ENCODE data around the gene LARGE1.

The LARGE1 gene

DNA sequence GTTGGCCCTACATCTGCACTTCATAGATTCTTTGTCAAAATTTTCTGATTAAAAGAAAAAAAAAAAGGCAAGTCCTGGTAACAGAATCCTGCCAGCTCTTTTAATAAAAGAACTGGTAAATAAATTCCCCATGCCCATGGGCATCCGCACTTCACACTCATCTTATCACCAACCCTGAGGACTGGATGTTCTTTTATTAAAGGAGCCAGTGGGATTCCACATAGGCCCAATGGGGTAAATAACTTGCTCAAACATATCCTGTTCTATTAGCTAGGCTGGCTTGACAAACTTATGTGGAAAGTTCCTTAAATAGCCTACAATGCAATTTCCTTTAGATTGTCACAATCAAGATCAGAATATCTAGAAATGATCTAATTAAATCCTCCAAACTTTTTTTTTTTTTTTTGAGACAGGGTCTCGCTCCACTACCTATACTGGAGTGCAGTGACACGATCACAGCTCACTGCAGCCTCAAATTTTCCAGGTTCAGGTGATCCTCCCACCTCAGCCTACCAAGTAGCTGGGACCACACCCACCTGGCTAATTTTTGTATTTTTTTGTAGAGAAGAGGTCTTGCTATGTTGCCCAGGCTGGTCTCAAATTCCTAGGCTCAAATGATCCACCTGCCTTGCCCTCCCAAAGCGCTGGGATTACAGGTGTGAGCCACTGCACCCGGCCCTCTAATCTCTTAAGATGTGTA is 380.9 kb downstream of the LARGE1 start:
- DNase-seq, result no peak

DNA sequence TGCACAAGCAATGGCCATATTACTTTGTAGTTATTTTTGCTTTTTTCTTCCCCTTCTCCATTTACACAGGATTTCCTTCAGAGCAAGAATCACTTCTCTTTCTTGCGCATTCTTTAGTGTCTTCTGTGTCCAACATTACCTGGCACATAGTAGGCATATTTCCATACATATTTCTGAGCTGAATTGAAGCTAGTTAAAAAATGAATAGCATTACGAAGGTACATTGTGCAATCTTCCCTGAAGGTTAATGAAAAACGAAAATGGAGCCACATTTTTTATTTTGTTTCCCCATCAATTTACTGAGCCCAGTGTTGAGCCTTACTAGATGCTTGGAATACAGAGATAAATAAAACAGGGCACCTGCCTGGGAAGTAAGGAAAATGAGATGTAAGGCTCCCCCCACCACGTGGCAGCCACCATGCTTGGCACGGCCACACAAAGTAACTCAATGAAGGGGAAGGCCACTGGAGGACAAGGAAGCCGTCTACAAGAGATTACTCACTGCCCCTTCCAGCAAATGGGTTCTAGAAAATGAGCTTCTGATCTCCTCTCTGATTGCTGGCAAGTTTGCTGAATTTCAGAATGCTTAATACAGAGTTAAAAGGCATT is 381.9 kb downstream of the LARGE1 start:
- no peak for DNase-seq

DNA sequence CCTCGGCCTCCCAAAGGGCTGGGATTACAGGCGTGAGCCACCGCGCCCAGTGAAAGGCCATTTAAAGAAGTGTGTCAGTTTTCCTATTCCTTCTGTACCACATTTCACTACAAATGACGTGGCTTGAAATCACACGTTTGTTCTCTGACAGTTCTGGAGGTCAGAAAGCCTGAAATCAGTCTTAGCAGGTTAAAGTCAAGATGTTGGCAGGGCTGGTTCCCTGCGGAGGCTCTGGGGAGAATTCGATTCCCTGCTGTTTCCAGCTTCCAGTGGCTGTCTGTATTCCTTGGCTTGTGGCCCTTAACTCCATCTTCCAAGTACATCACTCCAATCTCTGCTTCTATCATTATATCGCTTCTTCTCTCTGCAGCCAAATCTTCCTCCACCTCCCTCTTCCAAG is 383.2 kb downstream of the LARGE1 start:
- no peak for DNase-seq

DNA sequence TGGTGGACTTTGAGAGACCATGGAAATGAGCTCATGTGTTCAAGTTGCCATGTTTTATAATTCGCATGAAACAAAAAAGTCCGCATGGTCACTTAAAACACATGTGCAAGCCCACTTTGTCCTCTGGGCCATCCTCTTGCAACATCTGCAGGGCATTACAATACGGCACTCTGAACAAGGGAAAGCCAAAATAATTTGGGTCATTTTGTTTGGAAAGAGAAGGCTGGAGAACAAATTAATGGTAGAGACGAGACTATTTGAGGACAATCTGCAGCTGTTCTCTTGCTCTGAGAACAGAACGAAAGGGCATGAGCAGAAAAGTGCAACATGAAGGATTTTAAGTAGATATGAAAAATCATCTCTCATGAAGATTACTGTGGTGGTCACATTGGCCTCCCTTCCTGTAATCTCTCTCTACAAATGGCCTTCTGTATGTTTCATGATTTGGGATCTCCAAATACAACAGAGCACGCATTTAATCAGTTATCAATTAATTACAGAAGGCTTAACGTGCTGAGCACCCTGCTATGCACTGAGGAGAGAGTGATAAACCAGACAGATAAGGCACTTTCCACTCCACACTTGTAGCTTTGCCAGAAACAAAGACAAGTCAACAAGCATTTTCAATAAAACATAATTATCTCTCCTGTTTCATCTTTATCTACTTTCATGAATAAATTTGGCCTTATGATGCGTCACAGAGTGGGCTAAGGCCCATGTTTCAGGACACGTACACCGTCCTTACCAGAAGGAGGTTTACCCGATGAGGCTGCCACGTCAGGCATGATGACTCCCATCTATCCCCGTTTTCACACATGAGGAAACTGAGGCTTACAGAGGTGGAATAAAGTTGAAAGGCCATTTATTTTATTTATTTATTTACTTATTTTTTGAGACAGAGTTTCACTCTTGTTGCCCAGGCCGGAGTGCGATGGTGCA is 384.1 kb downstream of the LARGE1 start:
- DNase-seq, result no peak

DNA sequence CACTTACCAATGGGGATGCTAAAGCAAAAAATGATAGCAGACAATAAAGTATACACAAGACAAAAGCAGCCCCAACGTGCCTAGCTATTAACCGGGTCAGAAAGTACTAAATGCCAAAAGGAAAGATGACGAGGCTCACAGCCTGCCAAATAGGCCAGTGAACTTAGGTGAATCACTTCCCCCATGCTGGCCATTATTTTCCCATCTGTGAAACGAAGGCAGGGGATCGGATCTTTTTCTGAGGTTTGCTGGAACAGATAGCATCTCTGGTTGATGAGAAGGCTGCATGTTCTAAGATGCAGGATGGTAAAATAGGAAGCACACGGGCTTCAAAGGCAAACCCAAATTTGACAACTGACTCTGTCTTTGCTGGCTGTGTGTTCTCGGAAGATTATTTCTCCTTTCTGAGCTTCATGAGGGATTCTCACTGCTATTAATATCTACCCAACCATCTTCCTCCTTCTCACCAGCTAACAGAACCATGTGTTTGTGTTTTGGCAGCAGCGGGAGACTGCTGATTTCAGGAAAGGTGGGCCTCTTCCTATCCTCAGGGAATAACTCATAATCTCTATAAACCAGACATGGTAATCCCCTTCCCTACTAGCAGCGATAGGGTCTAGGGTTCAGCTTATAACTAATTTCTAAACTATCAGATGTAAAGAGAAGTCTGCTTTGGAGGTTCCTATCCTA is 390.7 kb downstream of the LARGE1 start:
- no peak for DNase-seq

DNA sequence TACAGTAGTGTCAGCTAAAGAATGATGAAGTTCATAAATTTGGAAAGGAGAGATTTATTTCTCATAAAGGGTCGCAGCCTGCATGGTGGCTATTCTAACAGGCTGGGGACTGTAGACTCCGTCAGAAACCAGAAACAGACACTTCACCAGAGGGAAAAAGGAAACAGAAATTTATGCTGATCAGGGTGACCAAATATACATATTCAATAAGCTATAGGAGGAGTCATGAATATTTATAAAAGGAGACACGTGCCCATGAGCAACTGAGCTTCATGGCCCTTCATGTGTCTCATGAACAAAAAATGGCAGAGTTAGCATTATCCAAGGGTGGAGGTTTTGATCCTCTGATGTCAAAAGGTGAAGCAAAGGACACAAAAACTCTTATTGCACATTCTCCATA is 392.1 kb downstream of the LARGE1 start:
- DNase-seq, result no peak

DNA sequence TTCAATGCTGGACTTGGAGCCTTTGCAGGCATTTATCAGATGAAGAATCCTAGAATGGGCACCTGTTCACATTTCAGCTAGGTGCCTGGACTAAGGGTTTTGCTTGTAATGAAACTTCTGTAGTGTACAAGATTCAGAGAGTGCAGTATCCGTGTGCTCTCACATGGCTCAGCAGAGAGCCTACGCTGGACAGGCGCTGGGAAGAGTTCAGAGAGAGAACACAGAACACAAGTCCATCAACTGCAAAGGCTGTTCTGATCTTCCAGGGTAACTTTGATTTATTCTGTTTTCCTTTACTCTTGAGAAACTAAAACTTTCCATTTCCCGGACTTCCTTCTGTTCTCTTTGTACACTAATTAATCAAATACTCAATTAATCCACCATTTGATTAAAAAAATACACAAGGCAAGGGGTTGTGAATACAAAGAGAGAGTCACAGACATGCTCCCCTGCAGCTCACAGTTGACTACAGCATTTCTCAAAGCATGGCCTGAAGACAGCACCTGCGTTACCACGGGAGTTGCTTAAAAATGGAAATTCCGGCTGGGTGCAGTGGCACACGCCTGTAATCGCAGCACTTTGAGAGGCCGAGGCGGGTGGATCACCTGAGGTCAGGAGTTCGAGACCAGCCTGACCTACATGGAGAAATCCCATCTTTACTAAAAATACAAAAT is 393.7 kb downstream of the LARGE1 start:
- no peak for DNase-seq

DNA sequence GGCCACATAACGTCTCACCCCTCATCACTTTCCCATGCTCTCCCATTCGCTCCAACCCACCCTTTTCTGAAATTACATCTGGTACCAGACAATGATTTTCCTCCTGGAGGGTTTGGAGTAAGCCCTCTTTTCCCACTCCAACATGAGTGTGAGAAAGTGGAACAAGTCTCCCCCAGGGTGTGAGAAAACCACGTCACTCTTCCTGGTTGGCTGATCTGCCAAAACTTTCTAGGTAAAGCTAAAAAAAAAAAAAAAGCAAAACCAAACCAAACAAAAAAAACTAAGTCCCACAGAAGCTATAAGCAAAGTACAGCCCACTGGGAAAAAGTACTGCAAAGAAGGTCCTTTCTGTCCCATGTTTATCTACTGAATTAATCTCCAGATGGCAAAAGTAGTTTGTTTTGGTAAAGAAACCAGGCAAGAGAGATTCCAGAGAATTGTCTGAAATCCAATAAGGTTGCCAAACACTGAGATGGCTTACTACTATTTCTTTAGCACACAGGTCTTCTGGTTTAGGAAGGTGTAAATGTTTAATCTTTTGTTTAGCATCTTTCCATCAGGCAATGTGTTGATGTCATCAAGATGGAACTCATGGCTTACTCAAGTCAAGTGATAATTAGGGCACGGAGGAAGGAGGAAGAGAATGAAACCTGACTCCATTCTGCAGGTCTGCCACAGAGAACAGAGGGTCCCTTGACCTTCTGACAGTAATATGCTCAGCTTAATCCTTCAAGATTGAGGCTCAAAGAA is 395.6 kb downstream of the LARGE1 start:
- DNase-seq, result no peak

DNA sequence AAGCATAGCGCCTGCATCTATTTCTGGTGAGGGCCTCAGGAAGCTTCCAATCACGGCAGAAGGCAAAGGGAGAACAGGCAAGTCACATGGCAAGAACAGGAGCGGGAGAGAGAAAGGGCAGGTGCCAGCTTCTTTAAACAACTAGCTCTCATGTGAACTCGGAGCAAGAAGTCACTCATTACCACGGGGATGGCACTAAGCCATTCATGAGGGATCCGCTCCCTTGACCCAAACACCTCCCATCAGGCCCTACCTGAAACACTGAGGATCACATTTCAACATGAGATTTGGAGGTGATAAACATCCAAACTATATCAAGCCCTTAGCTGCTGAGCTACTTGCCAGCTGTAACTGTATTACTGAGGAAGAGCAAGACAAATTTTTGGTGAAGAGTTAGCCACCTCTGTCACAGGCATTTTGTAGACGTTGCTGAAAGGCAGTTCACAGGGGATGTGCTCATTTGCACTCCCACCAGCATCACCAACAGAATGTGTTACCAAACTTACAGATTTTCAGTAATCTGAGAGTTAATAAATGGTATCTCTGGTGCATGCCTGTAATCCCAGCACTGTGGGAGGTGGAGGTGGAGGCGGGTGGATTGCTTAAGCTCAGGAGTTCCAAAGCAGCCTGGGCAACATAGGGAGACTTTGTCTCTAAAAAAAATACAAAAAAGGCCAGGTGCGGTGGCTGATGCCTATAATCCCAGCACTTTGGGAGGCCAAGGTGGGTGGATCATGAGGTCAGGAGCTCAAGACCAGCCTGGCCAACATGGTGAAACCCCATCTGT is 398.2 kb downstream of the LARGE1 start:
- no peak for DNase-seq

DNA sequence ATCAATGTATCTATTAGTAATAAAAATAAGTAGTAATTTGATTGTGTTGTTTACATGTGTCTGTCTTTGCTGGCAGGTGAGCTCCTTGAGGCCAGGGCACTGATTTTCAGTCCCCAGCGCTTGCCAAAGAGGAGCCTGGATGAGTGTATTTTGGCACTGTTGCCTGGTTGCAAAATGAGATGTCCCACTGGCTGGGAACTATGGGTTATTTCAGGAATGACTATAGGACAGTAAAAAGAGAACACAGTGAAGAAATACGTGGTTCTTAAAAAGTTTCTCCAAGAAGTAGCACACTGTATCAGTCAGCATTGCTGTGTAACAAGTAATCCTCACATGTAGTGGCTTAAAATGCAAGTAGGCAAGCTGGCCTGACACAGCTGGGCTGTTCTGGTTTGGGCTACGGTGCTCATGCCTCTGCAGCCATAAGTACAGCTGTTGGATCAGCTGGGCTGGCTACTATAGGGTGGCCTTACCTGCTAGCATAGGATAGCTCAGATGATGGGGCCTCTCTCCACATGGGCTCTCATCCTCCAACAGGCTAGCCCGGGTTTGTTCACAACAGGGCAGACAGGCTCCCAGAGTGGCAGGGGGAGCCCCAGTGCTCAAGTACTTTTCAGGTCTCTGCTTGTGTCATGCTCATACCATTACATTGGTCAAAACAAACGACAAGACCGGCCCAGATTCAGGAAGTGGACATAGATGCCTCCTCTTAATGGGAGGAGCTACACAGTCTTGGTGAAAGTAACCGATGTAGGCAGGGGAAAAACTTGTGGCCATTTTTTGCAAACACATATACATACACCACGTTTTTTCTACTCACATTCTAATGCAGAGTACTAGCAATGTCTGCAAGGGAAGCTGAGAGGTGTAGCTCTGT is 399.1 kb downstream of the LARGE1 start:
- DNase-seq, result no peak

DNA sequence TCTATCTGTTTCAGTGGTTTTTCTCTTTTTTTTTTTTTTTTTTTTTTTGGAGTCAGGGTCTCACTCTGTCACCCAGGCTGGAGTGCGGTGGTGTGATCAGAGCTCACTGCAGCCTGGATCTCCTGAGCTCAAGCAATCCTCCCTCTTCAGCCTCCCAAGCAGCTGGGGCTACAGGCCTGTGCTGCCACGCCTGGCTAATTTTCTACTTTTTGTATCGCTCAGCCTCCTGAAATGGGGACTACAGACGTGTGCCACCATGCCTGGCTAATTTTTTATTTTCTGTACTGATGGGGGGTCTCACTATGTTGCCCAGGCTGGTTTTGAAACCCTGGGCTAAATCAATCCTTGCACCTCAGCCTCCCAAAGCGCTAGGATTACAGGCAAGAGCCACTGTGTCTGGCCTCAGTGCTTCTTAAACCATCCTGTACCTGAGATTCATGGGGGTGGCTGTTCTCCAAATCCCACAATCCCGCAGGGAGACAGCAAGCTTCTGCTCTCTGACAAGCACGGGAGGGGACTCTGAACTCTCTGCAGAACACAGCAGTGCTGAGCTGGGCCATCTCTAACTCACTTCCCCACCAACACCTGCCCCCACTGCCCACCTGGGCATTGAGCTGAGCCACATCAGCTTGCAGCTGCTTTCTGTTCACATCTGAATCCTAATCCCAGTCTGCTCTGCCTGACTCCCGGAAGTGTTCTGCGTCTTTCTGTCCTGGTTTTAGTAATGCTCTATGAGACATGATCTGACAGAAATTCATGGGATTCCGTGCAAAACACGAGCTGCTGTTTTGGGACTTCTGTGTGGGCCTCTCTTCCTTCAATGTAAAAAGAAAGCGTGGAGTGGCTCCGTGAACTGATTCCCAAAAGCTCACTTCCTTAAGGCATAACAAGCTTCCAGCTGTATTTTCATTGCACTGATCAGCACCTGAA is 400.0 kb downstream of the LARGE1 start:
- DNase-seq, result no peak

DNA sequence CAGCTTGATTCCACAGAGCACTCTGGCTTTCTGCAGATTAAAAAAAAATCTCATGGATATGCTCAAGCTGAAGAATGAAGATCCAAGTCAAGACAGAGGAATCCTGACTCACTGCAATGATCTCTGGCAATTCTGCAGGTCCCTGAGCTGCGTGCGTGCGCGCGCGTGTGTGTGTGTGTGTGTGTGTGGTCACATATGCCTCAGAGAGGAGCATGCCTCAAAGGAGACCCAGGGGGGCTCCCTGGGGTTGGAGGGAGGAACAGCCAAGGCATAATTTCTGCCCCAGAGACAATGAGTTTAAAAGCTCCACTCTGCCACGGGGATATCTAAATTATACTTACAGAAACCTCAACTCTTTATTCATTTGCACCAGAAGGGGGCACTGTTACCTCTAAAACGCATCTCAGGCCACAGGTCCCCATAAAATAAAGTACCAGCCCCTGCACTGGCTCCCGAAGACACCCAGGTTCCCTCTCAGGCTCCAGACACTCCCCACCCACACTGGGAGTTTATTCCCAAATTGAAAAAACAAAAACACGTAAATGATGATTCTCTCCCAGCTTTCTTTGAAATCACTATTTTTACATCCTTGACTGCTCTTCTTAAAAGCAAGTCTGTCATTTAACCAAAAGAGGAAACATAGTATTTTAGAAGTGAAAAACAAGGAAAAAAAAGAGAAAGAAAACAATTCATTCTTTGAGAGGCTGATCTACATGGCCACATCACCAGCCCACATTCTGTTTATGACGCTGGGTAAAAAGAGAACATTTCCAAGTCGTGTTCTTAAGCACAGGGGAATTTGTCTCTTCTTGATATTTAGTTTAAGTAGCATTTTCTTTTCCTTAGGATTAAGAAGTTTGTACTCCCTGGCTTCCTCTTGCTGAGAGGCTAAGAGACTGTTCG is 401.0 kb downstream of the LARGE1 start:
- DNase-seq, result peak; percentile 4

DNA sequence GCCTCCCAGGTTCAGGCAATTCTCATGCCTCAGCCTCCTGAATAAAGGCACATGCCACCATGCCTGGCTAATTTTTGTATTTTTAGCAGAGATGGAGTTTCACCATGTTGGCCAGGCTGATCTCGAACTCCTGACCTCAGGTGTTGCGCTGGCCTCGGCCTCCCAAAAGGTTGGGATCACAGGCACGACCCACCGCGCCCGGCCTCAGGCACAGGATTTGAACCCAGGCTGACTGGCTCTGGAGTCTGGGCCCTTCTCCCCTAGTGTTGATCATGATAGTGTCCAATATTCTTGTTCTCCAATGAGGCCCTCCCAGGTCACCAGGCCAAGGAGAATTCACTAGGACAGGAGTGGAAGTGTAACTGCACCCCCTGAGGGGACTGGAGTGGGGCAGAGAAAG is 401.9 kb downstream of the LARGE1 start:
- DNase-seq, result no peak

DNA sequence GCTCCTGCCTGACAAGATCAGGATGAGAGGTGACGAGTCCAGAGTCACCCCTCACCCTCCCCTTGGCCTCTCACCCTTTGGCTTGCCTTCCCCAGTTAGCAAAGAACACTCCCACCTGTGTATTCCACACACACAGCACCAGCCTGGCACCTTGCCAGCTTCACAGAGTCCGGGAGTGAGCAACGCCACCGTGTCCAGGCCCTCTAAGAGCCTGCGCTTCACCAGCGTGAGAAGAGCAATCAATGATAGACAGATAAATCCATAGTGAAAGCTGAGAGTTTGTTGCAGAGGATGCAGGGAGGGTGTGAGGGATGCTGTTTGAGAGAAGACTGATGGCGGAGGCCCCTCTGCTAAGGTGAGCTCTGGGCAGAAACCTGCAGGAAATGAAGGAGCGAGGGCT is 404.5 kb downstream of the LARGE1 start:
- no peak for DNase-seq

DNA sequence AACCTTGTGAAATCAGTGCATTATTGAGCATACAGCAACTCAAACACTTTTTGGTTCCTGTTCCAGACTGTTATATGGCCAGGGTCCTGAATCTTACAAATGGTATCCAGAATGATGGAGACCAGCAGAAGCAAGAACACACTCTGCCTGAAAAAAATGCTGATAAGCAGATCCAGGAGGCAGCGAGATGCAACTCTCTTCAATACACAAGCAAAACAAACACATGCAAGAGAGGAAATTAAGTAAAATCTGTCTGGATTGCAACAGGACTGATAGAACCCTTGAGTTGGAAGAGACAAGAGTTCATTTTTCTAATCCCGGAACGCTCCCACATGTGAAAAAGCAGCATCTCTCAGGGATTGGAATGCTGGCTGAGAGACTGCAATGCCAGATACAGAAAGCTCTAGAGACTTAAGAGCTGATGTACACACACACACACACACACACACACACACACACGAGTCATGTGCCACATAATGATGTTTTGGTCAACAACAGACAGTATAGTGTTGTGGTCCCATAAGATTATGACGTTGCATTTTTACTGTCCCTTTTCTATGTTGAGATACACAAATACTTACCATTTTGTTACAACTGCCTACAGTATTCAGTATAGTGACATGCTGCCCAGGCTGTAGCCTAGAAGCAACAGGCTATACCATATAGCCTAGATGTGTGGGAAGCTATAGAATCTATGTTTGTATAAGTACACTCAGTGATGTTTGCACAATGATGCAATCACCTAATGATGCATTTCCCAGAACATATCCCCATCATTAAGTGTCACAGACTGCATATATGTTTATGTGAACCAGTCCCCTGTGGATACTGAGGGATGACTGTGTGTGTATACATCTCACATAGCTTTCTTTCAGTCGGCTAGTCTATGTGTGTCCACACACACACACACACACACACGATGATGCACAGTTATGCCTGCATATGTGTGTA is 406.6 kb downstream of the LARGE1 start:
- no peak for DNase-seq

DNA sequence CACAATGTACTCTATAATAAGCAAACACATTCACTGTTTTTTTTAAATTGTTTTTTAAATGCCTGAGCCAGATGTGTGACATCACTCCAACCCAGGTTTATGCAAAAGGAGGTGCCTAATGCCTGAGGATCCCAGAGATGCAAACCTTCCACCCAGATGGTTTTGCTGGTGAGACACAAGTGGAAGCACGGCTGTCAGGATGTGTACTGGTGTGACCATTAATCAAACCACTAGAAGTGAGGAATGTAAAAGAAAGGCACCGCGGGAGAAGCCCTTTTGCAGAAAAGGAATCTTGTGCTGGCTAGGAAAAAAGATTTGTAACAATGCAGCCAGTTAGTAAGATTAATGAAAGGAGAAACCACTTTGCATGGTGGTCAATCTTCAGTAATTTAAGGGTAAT is 407.4 kb downstream of the LARGE1 start:
- no peak for DNase-seq

Data from CD4-positive, alpha-beta T cell treated with Interleukin-12 subunit alpha and Interleukin-12 subunit beta, for 1 hour (primary cell).